Measurements from ENCODE around the gene CDC7. TPM values are rescaled to one million over a fixed set of nuclear protein-coding genes. Genes with fewer than 3 reads are reported as not detected.

Gene CDC7
- polyA plus RNA-seq, 2 of the 4 experiments (the other 2 are of a cell fraction): 10.1 to 16.8 TPM

GRCh38 chr1:91527781-91528180, 27.1 kb downstream of the CDC7 start:
- DNase-seq (ENCODE audit: low read depth in 1 of 2, low spot score in 1 of 2) (no peak), ATAC-seq (no peak), FAIRE-seq (no peak)
- TF ChIP-seq RAD21 (conservative IDR thresholded peaks at IDR 0.05 in 1 of 2, IDR thresholded peaks at IDR 0.05 in 1 of 2) (no peak), EP300 (IDR thresholded peaks at IDR 0.05) (no peak), MAZ (IDR thresholded peaks at IDR 0.05; ENCODE audit: borderline replicate concordance, low read depth, low read length) (no peak), TFCP2L1 (CRISPR knock-in tag; IDR thresholded peaks at IDR 0.05) (no peak), EHMT2 (IDR thresholded peaks at IDR 0.05; ENCODE audit: low read depth) (no peak), E2F6 (IDR thresholded peaks at IDR 0.05; ENCODE audit: borderline replicate concordance, low read depth) (no peak), ESRRA (IDR thresholded peaks at IDR 0.05; ENCODE audit: borderline replicate concordance, low read length) (no peak), HOXB5 (CRISPR knock-in tag; IDR thresholded peaks at IDR 0.05) (no peak), HOXB13 (CRISPR knock-in tag; IDR thresholded peaks at IDR 0.05; ENCODE audit: low read depth) (no peak), ZSCAN20 (CRISPR knock-in tag; IDR thresholded peaks at IDR 0.05) (no peak), RFX5 (IDR thresholded peaks at IDR 0.05) (no peak), CEBPB (IDR thresholded peaks at IDR 0.05) (no peak)
- WGBS (ENCODE audit: missing lambda C conversion rate): 89% methylated on average over 2 of the region's 2 CpGs
- CTCF ChIA-PET: interaction anchor here (4.9 kb wide), 1 partner anchor 15 kb away, joined by 27 read pairs; no protein-coding TSS in a partner anchor
- Histone ChIP-seq H3K4me3 (no peak overlapping the region), H3K27ac (no peak overlapping the region), H3K4me2 (no peak overlapping the region), H3K4me1 (peaks cover 17% of the 10 kb centered on the region; the same call in 2 of the 3 replicates), H3K9me3 (no peaks in the 10 kb centered on the region)
- POLR2A ChIA-PET: no interaction called here

- POLR2A ChIA-PET: no interaction called here
Measured at GRCh38 chr1:91529856-91530255, 29.2 kb downstream of the CDC7 start.

More at GRCh38 chr1:91529856-91530255, 29.2 kb downstream of the CDC7 start:
- Histone ChIP-seq H3K4me1 (0 out of 3 replicates have a peak, but pooled peaks cover 6% of the 10 kb centered on the region), H3K27ac (peak overlapping the region; percentile 59 to 80), H3K4me2 (no peak overlapping the region), H3K9me3 (no peaks in the 10 kb centered on the region), H3K4me3 (no peak overlapping the region)
- FAIRE-seq (no peak), DNase-seq (ENCODE audit: low read depth in 1 of 2, low spot score in 1 of 2) (peak in 1 of 2 experiments; percentile 44), ATAC-seq (peak in 1 of 2 experiments; percentile 66; a peak in 3 of 6 replicates)
- CTCF ChIA-PET: interaction anchor here (1.0 to 4.9 kb wide), 11 partner anchors 10 to 410 kb away, joined by 3 to 27 read pairs (median 5); partner anchors contain the start of gene TGFBR3
- 42% methylated on average over 3 of the region's 3 CpGs for WGBS (ENCODE audit: missing lambda C conversion rate)
- no peak for TF ChIP-seq USF2 (IDR thresholded peaks at IDR 0.05)
- peak; percentile 62 for TF ChIP-seq CTCF (IDR thresholded peaks at IDR 0.05)
- peak; percentile 67 for TF ChIP-seq SMC3 (IDR thresholded peaks at IDR 0.05)
- no peak for TF ChIP-seq POLR2A (IDR thresholded peaks at IDR 0.05; ENCODE audit: low read length)
- TF ChIP-seq CBX8 (IDR thresholded peaks at IDR 0.05): no peak
- peak; percentile 77 for TF ChIP-seq RAD21 (conservative IDR thresholded peaks at IDR 0.05 in 1 of 2, IDR thresholded peaks at IDR 0.05 in 1 of 2)
- TF ChIP-seq HDAC2 (IDR thresholded peaks at IDR 0.05): no peak

Measured in A549 (cell line).